GM21737 (cell line): ENCODE data around the gene NXPH1.

Experiments used
- ATAC-seq: cut with Tn5 transposase; IDR thresholded peaks from one replicate; pipeline ENCODE4 v1.9.1; 2021; ENCODE audit warnings: mild to moderate bottlenecking, moderate library complexity; ENCODE audit not compliant: unreplicated experiment

The NXPH1 gene

GRCh38 chr7:8435590-8436545, 2.5 kb downstream of the NXPH1 start:
- no peak for ATAC-seq

- ATAC-seq, result no peak
These were observed 3.6 kb downstream of the NXPH1 start for GRCh38 chr7:8436965-8437364.

- ATAC-seq, result no peak
These were observed 4.2 kb downstream of the NXPH1 start for GRCh38 chr7:8437606-8438005.

GRCh38 chr7:8440670-8441069, 7.3 kb downstream of the NXPH1 start:
- no peak for ATAC-seq

GRCh38 chr7:8441106-8441965, 7.9 kb downstream of the NXPH1 start:
- no peak for ATAC-seq

GRCh38 chr7:8442051-8442813, 8.8 kb downstream of the NXPH1 start:
- no peak for ATAC-seq

GRCh38 chr7:8442814-8443304, 9.4 kb downstream of the NXPH1 start:
- ATAC-seq, result no peak

GRCh38 chr7:8443576-8444467, 10.4 kb downstream of the NXPH1 start:
- ATAC-seq, result no peak

- ATAC-seq, result no peak
These were observed 11.0 kb downstream of the NXPH1 start for GRCh38 chr7:8444468-8444769.

- ATAC-seq, result no peak
These were observed 20.1 kb downstream of the NXPH1 start for GRCh38 chr7:8453535-8453934.

GRCh38 chr7:8455426-8455825, 22.0 kb downstream of the NXPH1 start:
- ATAC-seq, result no peak

- no peak for ATAC-seq
These were observed 28.9 kb downstream of the NXPH1 start for GRCh38 chr7:8462309-8462708.

- no peak for ATAC-seq
These were observed 31.9 kb downstream of the NXPH1 start for GRCh38 chr7:8465338-8465737.

GRCh38 chr7:8480527-8480926, 47.1 kb downstream of the NXPH1 start:
- no peak for ATAC-seq

- no peak for ATAC-seq
These were observed 47.7 kb downstream of the NXPH1 start for GRCh38 chr7:8481096-8481495.

GRCh38 chr7:8481752-8482446, 48.5 kb downstream of the NXPH1 start:
- no peak for ATAC-seq

GRCh38 chr7:8490391-8491045, 57.1 kb downstream of the NXPH1 start:
- ATAC-seq, result no peak

GRCh38 chr7:8491106-8491505, 57.7 kb downstream of the NXPH1 start:
- ATAC-seq, result no peak
